ENCODE data around the gene NR3C2. TPM values are rescaled to one million over a fixed set of nuclear protein-coding genes. Genes with fewer than 3 reads are reported as not detected.

Gene NR3C2
- total RNA-seq, 1 experiment from 2014 or later: 14.2 TPM

GRCh38 chr4:148287111-148287510 is 155.1 kb downstream of the NR3C2 start:
- Mint-ChIP-seq H3K9me3 (ENCODE audit: low read depth, unreplicated experiment) (no peaks in the 10 kb centered on the region), H3K36me3 (ENCODE audit: insufficient read depth, unreplicated experiment) (no peaks in the 10 kb centered on the region)

DNA sequence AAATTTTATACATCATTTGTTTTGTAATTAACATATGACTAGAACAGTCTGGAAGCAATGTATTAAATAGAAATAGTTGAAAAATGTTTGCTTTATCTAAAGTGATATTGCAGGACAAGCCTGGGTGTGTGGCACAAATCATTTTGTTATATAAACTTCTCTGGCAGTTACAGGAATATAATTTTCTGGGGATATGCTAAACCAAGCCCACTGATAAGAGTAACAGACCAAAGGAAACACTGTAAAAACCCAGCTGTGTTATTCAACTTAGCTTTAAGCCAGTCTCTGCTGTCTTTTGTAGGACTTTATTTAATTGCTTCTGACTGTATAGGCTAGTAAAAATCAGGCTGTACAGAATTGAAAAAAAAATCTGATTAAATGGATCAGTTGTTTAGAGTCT is 156.2 kb downstream of the NR3C2 start:
- H3K4me3 Mint-ChIP-seq (ENCODE audit: low read depth, unreplicated experiment): no peak overlapping the region
- no peak overlapping the region for H3K27ac Mint-ChIP-seq (ENCODE audit: unreplicated experiment)
- no TSS peak for BruUV-seq (replicated peaks)
- H3K4me1 Mint-ChIP-seq (ENCODE audit: low read depth, unreplicated experiment): peaks cover 13% of the 10 kb centered on the region
- H3K36me3 Mint-ChIP-seq (ENCODE audit: insufficient read depth, unreplicated experiment): no peaks in the 10 kb centered on the region
- H3K9me3 Mint-ChIP-seq (ENCODE audit: low read depth, unreplicated experiment): no peaks in the 10 kb centered on the region
- intact Hi-C loops (cut with micrococcal nuclease; ENCODE audit: unreplicated experiment): loop anchor here (10.0 kb wide), 2 partner anchors 129 to 509 kb away; no protein-coding TSS in a partner anchor
- H3K27me3 Mint-ChIP-seq (ENCODE audit: unreplicated experiment): no peaks in the 10 kb centered on the region
- CTCF ChIA-PET: no interaction called here
- no peak for TF ChIP-seq CTCF (IDR thresholded peaks at IDR 0.05; ENCODE audit: unreplicated experiment)
- DNase-seq: no peak

More at GRCh38 chr4:148287111-148287510, 155.1 kb downstream of the NR3C2 start:
- no peak for TF ChIP-seq CTCF (IDR thresholded peaks at IDR 0.05; ENCODE audit: unreplicated experiment)
- DNase-seq: no peak
- CTCF ChIA-PET: no interaction called here
- H3K27me3 Mint-ChIP-seq (ENCODE audit: unreplicated experiment): no peaks in the 10 kb centered on the region
- H3K4me1 Mint-ChIP-seq (ENCODE audit: low read depth, unreplicated experiment): peaks cover 11% of the 10 kb centered on the region
- no peak overlapping the region for H3K4me3 Mint-ChIP-seq (ENCODE audit: low read depth, unreplicated experiment)
- H3K27ac Mint-ChIP-seq (ENCODE audit: unreplicated experiment): no peak overlapping the region
- intact Hi-C loops (cut with micrococcal nuclease; ENCODE audit: unreplicated experiment): loop anchor here (10.0 kb wide), 2 partner anchors 128 to 508 kb away; no protein-coding TSS in a partner anchor
- BruUV-seq (replicated peaks): no TSS peak

GRCh38 chr4:148283665-148284064 is 158.5 kb downstream of the NR3C2 start:
- intact Hi-C loops (cut with micrococcal nuclease; ENCODE audit: unreplicated experiment): loop anchor here (5.0 to 10.0 kb wide), 3 partner anchors 131 to 511 kb away; partner anchors contain the start of gene NR3C2
- no peak overlapping the region for H3K27ac Mint-ChIP-seq (ENCODE audit: unreplicated experiment)
- CTCF ChIA-PET: no interaction called here
- DNase-seq: no peak
- no peaks in the 10 kb centered on the region for H3K27me3 Mint-ChIP-seq (ENCODE audit: unreplicated experiment)
- TF ChIP-seq CTCF (IDR thresholded peaks at IDR 0.05; ENCODE audit: unreplicated experiment): no peak
- BruUV-seq (replicated peaks): no TSS peak
- no peaks in the 10 kb centered on the region for H3K9me3 Mint-ChIP-seq (ENCODE audit: low read depth, unreplicated experiment)
- no peak overlapping the region for H3K4me3 Mint-ChIP-seq (ENCODE audit: low read depth, unreplicated experiment)
- H3K36me3 Mint-ChIP-seq (ENCODE audit: insufficient read depth, unreplicated experiment): no peaks in the 10 kb centered on the region
- peaks cover 13% of the 10 kb centered on the region for H3K4me1 Mint-ChIP-seq (ENCODE audit: low read depth, unreplicated experiment)

- Mint-ChIP-seq H3K9me3 (ENCODE audit: low read depth, unreplicated experiment) (no peaks in the 10 kb centered on the region), H3K27ac (ENCODE audit: unreplicated experiment) (no peak overlapping the region), H3K36me3 (ENCODE audit: insufficient read depth, unreplicated experiment) (no peaks in the 10 kb centered on the region), H3K27me3 (ENCODE audit: unreplicated experiment) (no peaks in the 10 kb centered on the region), H3K4me3 (ENCODE audit: low read depth, unreplicated experiment) (no peak overlapping the region), H3K4me1 (ENCODE audit: low read depth, unreplicated experiment) (peaks cover 22% of the 10 kb centered on the region)
- intact Hi-C loops (cut with micrococcal nuclease; ENCODE audit: unreplicated experiment): loop anchor here (10.0 kb wide), 1 partner anchor 576 kb away; no protein-coding TSS in a partner anchor
- CTCF ChIA-PET: no interaction called here
- no TSS peak for BruUV-seq (replicated peaks)
- DNase-seq: no peak
- no peak for TF ChIP-seq CTCF (IDR thresholded peaks at IDR 0.05; ENCODE audit: unreplicated experiment)
Observed at GRCh38 chr4:148278310-148278709, 163.9 kb downstream of the NR3C2 start.
